HFFc6 (cell line): Measurements from ENCODE around the gene SH3PXD2B. TPM values are rescaled to one million over a fixed set of nuclear protein-coding genes. Genes with fewer than 3 reads are reported as not detected.

ENCODE experiments used
- DNase-seq: peaks from one replicate; pipeline ENCODE4 v3.0.0-alpha.2; 2018
- H3K27ac Mint-ChIP-seq: 2 replicates; pipeline ENCODE4 v1.8.0; 2020; ENCODE audit warnings: mild to moderate bottlenecking, mixed read lengths
- H3K27me3 Mint-ChIP-seq: 2 replicates; pipeline ENCODE4 v1.8.0; 2021; ENCODE audit warnings: mild to moderate bottlenecking, moderate library complexity, mixed read lengths; ENCODE audit not compliant: insufficient read depth
- H3K36me3 Mint-ChIP-seq: 2 replicates; pipeline ENCODE4 v1.8.0; 2021; ENCODE audit warnings: low read depth, mixed read lengths
- H3K4me1 Mint-ChIP-seq: 2 replicates; pipeline ENCODE4 v1.8.0; 2020; ENCODE audit warnings: low read depth, mixed read lengths
- H3K4me3 Mint-ChIP-seq: 2 replicates; pipeline ENCODE4 v1.8.0; 2020; ENCODE audit warnings: mild to moderate bottlenecking, moderate library complexity, mixed read lengths
- H3K9me3 Mint-ChIP-seq: 2 replicates; pipeline ENCODE4 v1.8.0; 2020; ENCODE audit warnings: mild to moderate bottlenecking, mixed read lengths
- CTCF ChIP-seq: fragments of 200-600 bp; sonication (generic); IDR thresholded peaks from 2 replicates; pipeline ENCODE4 v1.5.0; 2021; ENCODE audit warnings: antibody characterized with exemption, mild to moderate bottlenecking
- total RNA-seq, 6 experiments: library from RNA; stranded (reverse); fragmentation: NEBNext Ultra II Directional; extraction: Animal tissue kit (Norgen Biotek cat#: 25700); gene quantifications; 2 replicates in 1 of 6; 3 replicates in 5 of 6; pipeline ENCODE4 v1.2.3, GENCODE V29; 2021

The SH3PXD2B gene
- total RNA-seq, 6 experiments from 2014 or later, result 12.4 to 28.4 (median 24.3) TPM

- no peak for TF ChIP-seq CTCF
- H3K4me3 Mint-ChIP-seq, result no peak overlapping the region
- 0 out of 2 replicates have a peak, but pooled peaks cover 4% of the 10 kb centered on the region for H3K9me3 Mint-ChIP-seq
- no peak overlapping the region for H3K27ac Mint-ChIP-seq
- no peaks in the 10 kb centered on the region; the same call in 1 of the 2 replicates for H3K27me3 Mint-ChIP-seq
- H3K4me1 Mint-ChIP-seq, result peaks cover 15% of the 10 kb centered on the region
- DNase-seq, result no peak
- no peaks in the 10 kb centered on the region for H3K36me3 Mint-ChIP-seq
Measured at GRCh38 chr5:172303162-172303561, 151.2 kb downstream of the SH3PXD2B start.

- Mint-ChIP-seq H3K27me3 (no peaks in the 10 kb centered on the region; the same call in 1 of the 2 replicates), H3K4me3 (no peak overlapping the region), H3K4me1 (peaks cover 15% of the 10 kb centered on the region), H3K36me3 (no peaks in the 10 kb centered on the region), H3K9me3 (0 out of 2 replicates have a peak, but pooled peaks cover 4% of the 10 kb centered on the region), H3K27ac (no peak overlapping the region)
- DNase-seq, result no peak
- TF ChIP-seq CTCF, result no peak
Measured at GRCh38 chr5:172302047-172302710, 152.1 kb downstream of the SH3PXD2B start.

GRCh38 chr5:172299916-172300439 lies 154.3 kb downstream of the SH3PXD2B start:
- no peak overlapping the region for H3K27ac Mint-ChIP-seq
- no peaks in the 10 kb centered on the region for H3K27me3 Mint-ChIP-seq
- H3K36me3 Mint-ChIP-seq, result no peaks in the 10 kb centered on the region
- H3K9me3 Mint-ChIP-seq, result 0 out of 2 replicates have a peak, but pooled peaks cover 4% of the 10 kb centered on the region
- H3K4me1 Mint-ChIP-seq, result peaks cover 15% of the 10 kb centered on the region
- no peak for TF ChIP-seq CTCF
- no peak for DNase-seq
- H3K4me3 Mint-ChIP-seq, result no peak overlapping the region

GRCh38 chr5:172294831-172295230 lies 159.5 kb downstream of the SH3PXD2B start:
- Mint-ChIP-seq H3K9me3 (no peaks in the 10 kb centered on the region), H3K36me3 (no peaks in the 10 kb centered on the region), H3K4me1 (peaks cover 6% of the 10 kb centered on the region), H3K27ac (no peak overlapping the region), H3K4me3 (no peak overlapping the region), H3K27me3 (peaks cover 2% of the 10 kb centered on the region; the same call in 1 of the 2 replicates)
- TF ChIP-seq CTCF, result no peak
- no peak for DNase-seq

- Mint-ChIP-seq H3K4me1 (peaks cover 6% of the 10 kb centered on the region), H3K9me3 (no peaks in the 10 kb centered on the region), H3K27me3 (peaks cover 2% of the 10 kb centered on the region; the same call in 1 of the 2 replicates), H3K4me3 (no peak overlapping the region), H3K36me3 (no peaks in the 10 kb centered on the region), H3K27ac (no peak overlapping the region)
- TF ChIP-seq CTCF, result 0 out of 2 replicates have a peak, but pooled peaks have one; percentile 15
- DNase-seq, result no peak
Measured at GRCh38 chr5:172293745-172294342, 160.5 kb downstream of the SH3PXD2B start.
